Lower leg skin (tissue), 3 donors: ENCODE results near the gene ANO8.

Experiments
- POLR2A ChIP-seq, 2 donors: fragments of 450-650 bp; IDR thresholded peaks; one replicate each; pipeline ENCODE4 v1.6.1; 2016 to 2017; ENCODE audit warnings: antibody characterized with exemption in 2 of 2, mild to moderate bottlenecking in 1 of 2, moderate library complexity in 1 of 2
- TF ChIP-seq, protein P1 (sequence below), 3 donors: fragments of 450-650 bp; IDR thresholded peaks; one replicate each; pipeline ENCODE4 v1.5.1; 2016; ENCODE audit warnings: antibody characterized with exemption in 3 of 3, mild to moderate bottlenecking in 3 of 3, moderate library complexity in 2 of 3

DNA sequence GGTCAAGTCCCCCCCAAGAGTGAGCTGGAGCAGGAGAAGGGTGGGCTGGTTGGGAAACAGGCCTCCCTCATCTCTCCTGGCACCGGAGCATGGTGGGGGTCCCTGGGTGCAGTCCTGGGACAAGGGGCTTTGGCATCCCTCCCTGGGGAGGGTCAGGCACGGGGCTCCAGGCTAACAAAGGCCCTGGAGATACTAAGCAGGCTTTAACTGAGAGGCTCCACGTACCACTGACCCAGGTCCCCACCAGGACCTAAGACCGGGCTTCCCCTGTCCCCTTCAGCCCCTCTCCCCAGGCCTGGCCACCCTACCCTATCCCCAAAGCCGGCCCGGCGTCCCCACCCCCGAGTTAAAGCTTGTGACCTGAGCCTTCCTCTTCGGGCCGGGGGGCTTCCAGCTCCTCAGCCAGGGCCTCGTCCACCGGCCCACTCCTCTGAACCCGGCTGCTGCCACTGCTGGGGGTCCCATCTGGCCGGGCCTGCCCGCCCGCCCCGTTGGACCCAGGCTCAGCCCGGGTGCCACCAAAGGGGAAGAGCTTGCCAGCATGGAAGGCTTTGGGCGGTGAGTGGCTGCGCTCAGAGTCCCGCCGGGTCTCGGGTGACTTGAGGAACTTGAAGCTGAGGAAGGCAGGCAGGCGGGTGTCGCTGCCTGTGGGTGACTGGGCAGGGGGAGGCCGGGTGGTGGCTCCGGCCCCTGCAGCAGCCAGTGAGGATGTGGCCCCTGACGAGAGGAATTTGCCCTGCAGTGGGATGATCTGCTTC lies 10.1 kb downstream of the ANO8 start:
- TF ChIP-seq, protein P1, sequence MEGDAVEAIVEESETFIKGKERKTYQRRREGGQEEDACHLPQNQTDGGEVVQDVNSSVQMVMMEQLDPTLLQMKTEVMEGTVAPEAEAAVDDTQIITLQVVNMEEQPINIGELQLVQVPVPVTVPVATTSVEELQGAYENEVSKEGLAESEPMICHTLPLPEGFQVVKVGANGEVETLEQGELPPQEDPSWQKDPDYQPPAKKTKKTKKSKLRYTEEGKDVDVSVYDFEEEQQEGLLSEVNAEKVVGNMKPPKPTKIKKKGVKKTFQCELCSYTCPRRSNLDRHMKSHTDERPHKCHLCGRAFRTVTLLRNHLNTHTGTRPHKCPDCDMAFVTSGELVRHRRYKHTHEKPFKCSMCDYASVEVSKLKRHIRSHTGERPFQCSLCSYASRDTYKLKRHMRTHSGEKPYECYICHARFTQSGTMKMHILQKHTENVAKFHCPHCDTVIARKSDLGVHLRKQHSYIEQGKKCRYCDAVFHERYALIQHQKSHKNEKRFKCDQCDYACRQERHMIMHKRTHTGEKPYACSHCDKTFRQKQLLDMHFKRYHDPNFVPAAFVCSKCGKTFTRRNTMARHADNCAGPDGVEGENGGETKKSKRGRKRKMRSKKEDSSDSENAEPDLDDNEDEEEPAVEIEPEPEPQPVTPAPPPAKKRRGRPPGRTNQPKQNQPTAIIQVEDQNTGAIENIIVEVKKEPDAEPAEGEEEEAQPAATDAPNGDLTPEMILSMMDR (IDR thresholded peaks at IDR 0.05) = no peak
- TF ChIP-seq POLR2A (IDR thresholded peaks at IDR 0.05) = no peak
